Stimulated activated CD4-positive, alpha-beta T cell treated with anti-CD3 and anti-CD28 coated beads, Interleukin-1b, Interleukin-23, amount 100 ng/mL, for 48 hours (primary cell): ENCODE measurements around the gene ZNF697.
A peak's percentile ranks its signal among the peaks of the same experiment; 100 is the strongest.
"Not testable (repeated sequence)": the region's sequence is repeated elsewhere in the genome, so short reads cannot be mapped to it uniquely, and the experiment has no call there.

ENCODE experiments used
- DNase-seq: peaks from one replicate; pipeline ENCODE4 v3.0.0-alpha.2; 2020

Gene ZNF697

GRCh38 chr1:119600561-119600960 lies 47.5 kb downstream of the ZNF697 start:
- no peak for DNase-seq

- no peak for DNase-seq
Observed at GRCh38 chr1:119595606-119596005, 52.5 kb downstream of the ZNF697 start.

- no peak for DNase-seq
Observed at GRCh38 chr1:119595168-119595567, 52.9 kb downstream of the ZNF697 start.

GRCh38 chr1:119594376-119594775 lies 53.7 kb downstream of the ZNF697 start:
- no peak for DNase-seq

- DNase-seq = no peak
Observed at GRCh38 chr1:119593805-119594204, 54.3 kb downstream of the ZNF697 start.

GRCh38 chr1:119590393-119590792 lies 57.7 kb downstream of the ZNF697 start:
- DNase-seq = no peak

GRCh38 chr1:119588621-119589020 lies 59.4 kb downstream of the ZNF697 start:
- DNase-seq = no peak

GRCh38 chr1:119587341-119587740 lies 60.7 kb downstream of the ZNF697 start:
- no peak for DNase-seq

- not testable (repeated sequence) for DNase-seq
Observed at GRCh38 chr1:119585801-119586200, 62.3 kb downstream of the ZNF697 start.

GRCh38 chr1:119582801-119583200 lies 65.3 kb downstream of the ZNF697 start:
- DNase-seq = peak; percentile 6

GRCh38 chr1:119581076-119581475 lies 67.0 kb downstream of the ZNF697 start:
- DNase-seq = not testable (repeated sequence)

- DNase-seq = no peak
Observed at GRCh38 chr1:119573886-119574285, 74.2 kb downstream of the ZNF697 start.

- DNase-seq = not testable (repeated sequence)
Observed at GRCh38 chr1:119569930-119570622, 78.0 kb downstream of the ZNF697 start.
